ENCODE results near the gene LLGL2. TPM values are rescaled to one million over a fixed set of nuclear protein-coding genes. Genes with fewer than 3 reads are reported as not detected.

The LLGL2 gene
- total and polyA plus RNA-seq, 10 of the 15 experiments (the other 5 are each of a cell fraction or from before 2014, with no cell fraction given), result 0.21 to 9.9 (median 4.5) TPM

GRCh38 chr17:75548813-75549212 is 23.3 kb downstream of the LLGL2 start:
- 49% methylated on average over 5 of the region's 5 CpGs for WGBS (ENCODE audit: insufficient coverage, insufficient replicate concordance, low lambda C conversion rate, missing lambda C conversion rate)
- Histone ChIP-seq H3K4me2 (ENCODE audit: control insufficient read depth, insufficient read depth) (no peak overlapping the region), H3K27me3 (replicated peaks in 1 of 2; ENCODE audit: control insufficient read depth in 2 of 2, insufficient read depth in 2 of 2, low read length in 1 of 2) (no peaks in the 10 kb centered on the region), H3K4me3 (no peak overlapping the region), H3K9ac (ENCODE audit: control insufficient read depth, insufficient read depth, low read length) (no peak overlapping the region), H3K27ac (ENCODE audit: control insufficient read depth, insufficient read depth) (no peak overlapping the region), H3K36me3 (ENCODE audit: control insufficient read depth in 2 of 2, insufficient read depth in 2 of 2, low read length in 1 of 2) (no peaks in the 10 kb centered on the region), H3K4me1 (ENCODE audit: control insufficient read depth, insufficient read depth, low read length) (no peaks in the 10 kb centered on the region), H2AFZ (ENCODE audit: control insufficient read depth, low read depth, low read length) (no peak overlapping the region), H3K79me2 (ENCODE audit: control insufficient read depth, insufficient read depth, low read length) (no peaks in the 10 kb centered on the region), H3K9me3 (replicated peaks; ENCODE audit: control insufficient read depth, insufficient read depth, low read length) (no peaks in the 10 kb centered on the region), H4K20me1 (ENCODE audit: control insufficient read depth, insufficient read depth) (no peaks in the 10 kb centered on the region)
- intact Hi-C loops (cut with micrococcal nuclease; ENCODE audit: unreplicated experiment), result no loop called here
- CTCF ChIA-PET, result interaction anchor here (1.2 kb wide), 1 partner anchor 10 kb away, joined by 3 read pairs; no protein-coding TSS in a partner anchor
- FAIRE-seq, result no peak
- peak; percentile 49 for ATAC-seq
- BruUV-seq (replicated peaks), result no TSS peak
- RAD21 ChIA-PET (ENCODE audit: unreplicated experiment), result no interaction called here
- POLR2A ChIA-PET, result interaction anchor here (0.7 kb wide), 1 partner anchor 1227 kb away, joined by 4 read pairs; no protein-coding TSS in a partner anchor
- in situ Hi-C loops (cut with MboI), result no loop called here
- TF ChIP-seq ATF7 (IDR thresholded peaks at IDR 0.05; ENCODE audit: low read depth) (no peak), ZBTB40 (IDR thresholded peaks at IDR 0.05; ENCODE audit: borderline replicate concordance) (no peak), TAF1 (IDR thresholded peaks at IDR 0.05; ENCODE audit: borderline replicate concordance, low read depth, low read length) (no peak), SPI1 (IDR thresholded peaks at IDR 0.05; ENCODE audit: borderline replicate concordance, insufficient read depth, low read depth, low read length) (no peak), RBBP5 (conservative IDR thresholded peaks at IDR 0.05) (no peak), EGR1 (IDR thresholded peaks at IDR 0.05; ENCODE audit: borderline replicate concordance in 1 of 2, low read depth in 2 of 2, low read length in 2 of 2) (no peak), CHD4 (IDR thresholded peaks at IDR 0.05) (no peak), HDAC2 (IDR thresholded peaks at IDR 0.05) (no peak), CBX5 (IDR thresholded peaks at IDR 0.05; ENCODE audit: low read depth) (no peak), RCOR1 (conservative IDR thresholded peaks at IDR 0.05; ENCODE audit: low read depth, low read length) (no peak)
- DNase-seq (ENCODE audit: low read depth, low spot score), result no peak
- SMC1A ChIA-PET (ENCODE audit: uncharacterized antibody, unreplicated experiment), result no interaction called here
